Measurements from ENCODE around the gene HYAL2. TPM values are rescaled to one million over a fixed set of nuclear protein-coding genes. Genes with fewer than 3 reads are reported as not detected.

Gene HYAL2
- total and polyA plus RNA-seq, 9 of the 15 experiments (the other 6 are each of a cell fraction or from before 2014, with no cell fraction given): 0.36 to 22.7 (median 11.4) TPM; not detected in 1

DNA sequence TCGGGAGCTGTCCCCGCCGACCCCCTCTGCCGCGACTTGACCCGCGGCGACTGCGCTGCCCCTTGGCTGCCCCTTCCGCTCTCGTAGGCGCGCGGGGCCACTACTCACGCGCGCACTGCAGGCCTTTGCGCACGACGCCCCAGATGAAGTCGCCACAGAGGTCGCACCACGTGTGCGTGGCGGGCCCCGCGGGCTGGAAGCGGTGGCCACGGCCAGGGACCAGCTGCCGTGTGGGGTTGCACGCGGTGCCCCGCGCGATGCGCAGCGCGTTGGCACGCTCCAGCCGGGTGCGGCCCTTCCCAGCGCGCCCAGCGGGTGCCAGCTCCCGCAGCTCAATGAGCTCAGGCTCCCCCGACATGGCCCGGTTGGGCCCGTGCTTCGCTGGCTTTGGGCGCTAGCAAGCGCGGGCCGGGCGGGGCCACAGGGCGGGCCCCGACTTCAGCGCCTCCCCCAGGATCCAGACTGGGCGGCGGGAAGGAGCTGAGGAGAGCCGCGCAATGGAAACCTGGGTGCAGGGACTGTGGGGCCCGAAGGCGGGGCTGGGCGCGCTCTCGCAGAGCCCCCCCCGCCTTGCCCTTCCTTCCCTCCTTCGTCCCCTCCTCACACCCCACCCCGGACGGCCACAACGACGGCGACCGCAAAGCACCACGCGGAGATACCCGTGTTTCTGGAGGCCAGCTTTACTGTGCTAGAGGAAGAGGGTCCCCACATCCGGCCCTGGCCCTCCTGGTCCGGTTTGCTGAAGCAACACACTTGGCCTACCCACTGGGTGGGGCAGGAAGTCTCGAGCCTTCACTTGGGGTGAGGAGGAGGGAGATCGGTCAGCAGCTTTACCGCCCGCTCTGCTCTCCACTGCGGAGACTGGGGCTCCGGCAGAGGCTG lies 18.1 kb upstream of the HYAL2 start, which contains the start of gene RASSF1 (continued):
- TF ChIP-seq, protein P1, sequence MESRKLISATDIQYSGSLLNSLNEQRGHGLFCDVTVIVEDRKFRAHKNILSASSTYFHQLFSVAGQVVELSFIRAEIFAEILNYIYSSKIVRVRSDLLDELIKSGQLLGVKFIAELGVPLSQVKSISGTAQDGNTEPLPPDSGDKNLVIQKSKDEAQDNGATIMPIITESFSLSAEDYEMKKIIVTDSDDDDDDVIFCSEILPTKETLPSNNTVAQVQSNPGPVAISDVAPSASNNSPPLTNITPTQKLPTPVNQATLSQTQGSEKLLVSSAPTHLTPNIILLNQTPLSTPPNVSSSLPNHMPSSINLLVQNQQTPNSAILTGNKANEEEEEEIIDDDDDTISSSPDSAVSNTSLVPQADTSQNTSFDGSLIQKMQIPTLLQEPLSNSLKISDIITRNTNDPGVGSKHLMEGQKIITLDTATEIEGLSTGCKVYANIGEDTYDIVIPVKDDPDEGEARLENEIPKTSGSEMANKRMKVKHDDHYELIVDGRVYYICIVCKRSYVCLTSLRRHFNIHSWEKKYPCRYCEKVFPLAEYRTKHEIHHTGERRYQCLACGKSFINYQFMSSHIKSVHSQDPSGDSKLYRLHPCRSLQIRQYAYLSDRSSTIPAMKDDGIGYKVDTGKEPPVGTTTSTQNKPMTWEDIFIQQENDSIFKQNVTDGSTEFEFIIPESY (CRISPR knock-in tag; IDR thresholded peaks at IDR 0.05): peak; percentile 86
- TF ChIP-seq LEF1 (IDR thresholded peaks at IDR 0.05) (no peak), ETS1 (conservative IDR thresholded peaks at IDR 0.05; ENCODE audit: control insufficient read depth, low read depth, low read length) (no peak), ZNF408 (CRISPR knock-in tag; IDR thresholded peaks at IDR 0.05; ENCODE audit: low read depth) (no peak), SIRT6 (IDR thresholded peaks at IDR 0.05; ENCODE audit: low read depth, low read length) (no peak), RFX5 (IDR thresholded peaks at IDR 0.05; ENCODE audit: low read depth, low read length) (no peak), CHAMP1 (IDR thresholded peaks at IDR 0.05) (no peak), SP1 (CRISPR knock-in tag; IDR thresholded peaks at IDR 0.05) (no peak), POLR2AphosphoS5 (IDR thresholded peaks at IDR 0.05; ENCODE audit: control insufficient read depth, insufficient read depth, low read depth, low read length) (peak; percentile 56; the same call in 1 of the 2 replicates), IRF1 (CRISPR knock-in tag; IDR thresholded peaks at IDR 0.05; ENCODE audit: borderline replicate concordance) (no peak), MAZ (CRISPR knock-in tag; conservative IDR thresholded peaks at IDR 0.05 in 1 of 2, IDR thresholded peaks at IDR 0.05 in 1 of 2) (peak; percentile 55 to 63; a peak in 3 of 4 replicates), CREM (IDR thresholded peaks at IDR 0.05; ENCODE audit: low read depth) (no peak), STAT6 (CRISPR knock-in tag; IDR thresholded peaks at IDR 0.05) (no peak), ELF2 (CRISPR knock-in tag; IDR thresholded peaks at IDR 0.05) (no peak), ZNF561 (CRISPR knock-in tag; conservative IDR thresholded peaks at IDR 0.05) (no peak)
